ENCODE measurements around the gene TIAM2.
"Not testable (repeated sequence)": the region's sequence is repeated elsewhere in the genome, so short reads cannot be mapped to it uniquely, and the experiment has no call there.

Gene TIAM2

GRCh38 chr6:155157101-155157500 lies 162.0 kb downstream of the TIAM2 start:
- no peak for DNase-seq (ENCODE audit: low read depth in 4 of 4, low spot score in 1 of 4)

- DNase-seq (ENCODE audit: low read depth in 4 of 4, low spot score in 1 of 4) = no peak
Measured at GRCh38 chr6:155158030-155158843, 163.1 kb downstream of the TIAM2 start.

- no peak for DNase-seq (ENCODE audit: low read depth in 4 of 4, low spot score in 1 of 4)
Measured at GRCh38 chr6:155162682-155163081, 167.6 kb downstream of the TIAM2 start.

- no peak for DNase-seq (ENCODE audit: low read depth in 4 of 4, low spot score in 1 of 4)
Measured at GRCh38 chr6:155163601-155164000, 168.5 kb downstream of the TIAM2 start.

- DNase-seq (ENCODE audit: low read depth in 4 of 4, low spot score in 1 of 4) = no peak
Measured at GRCh38 chr6:155165029-155165710, 170.1 kb downstream of the TIAM2 start.

- DNase-seq (ENCODE audit: low read depth in 4 of 4, low spot score in 1 of 4) = no peak
Measured at GRCh38 chr6:155170519-155170918, 175.4 kb downstream of the TIAM2 start.

GRCh38 chr6:155171109-155171746 lies 176.1 kb downstream of the TIAM2 start:
- DNase-seq (ENCODE audit: low read depth in 4 of 4, low spot score in 1 of 4) = peak; percentile 57 to 81 (median 66)

- no peak for DNase-seq (ENCODE audit: low read depth in 4 of 4, low spot score in 1 of 4)
Measured at GRCh38 chr6:155171747-155172449, 176.8 kb downstream of the TIAM2 start.

GRCh38 chr6:155173488-155173887 lies 178.4 kb downstream of the TIAM2 start:
- DNase-seq (ENCODE audit: low read depth in 4 of 4, low spot score in 1 of 4) = no peak

- DNase-seq (ENCODE audit: low read depth in 4 of 4, low spot score in 1 of 4) = peak in 2 of 4 experiments; percentile 38
Measured at GRCh38 chr6:155174576-155175211, 179.6 kb downstream of the TIAM2 start.

GRCh38 chr6:155177363-155177961 lies 182.3 kb downstream of the TIAM2 start:
- peak in 1 of 4 experiments; percentile 38 for DNase-seq (ENCODE audit: low read depth in 4 of 4, low spot score in 1 of 4)

GRCh38 chr6:155181498-155181897 lies 186.4 kb downstream of the TIAM2 start:
- no peak for DNase-seq (ENCODE audit: low read depth in 4 of 4, low spot score in 1 of 4)

- DNase-seq (ENCODE audit: low read depth in 4 of 4, low spot score in 1 of 4) = no peak
Measured at GRCh38 chr6:155182103-155182502, 187.0 kb downstream of the TIAM2 start.

- DNase-seq (ENCODE audit: low read depth in 4 of 4, low spot score in 1 of 4) = no peak
Measured at GRCh38 chr6:155183095-155183494, 188.0 kb downstream of the TIAM2 start.

GRCh38 chr6:155185041-155185440 lies 189.9 kb downstream of the TIAM2 start:
- not testable (repeated sequence) for DNase-seq (ENCODE audit: low read depth in 4 of 4, low spot score in 1 of 4)

- DNase-seq (ENCODE audit: low read depth in 4 of 4, low spot score in 1 of 4) = no peak
Measured at GRCh38 chr6:155185544-155185943, 190.4 kb downstream of the TIAM2 start.

GRCh38 chr6:155186052-155186658 lies 191.0 kb downstream of the TIAM2 start:
- DNase-seq (ENCODE audit: low read depth in 4 of 4, low spot score in 1 of 4) = peak; percentile 28 to 58 (median 45)

- DNase-seq (ENCODE audit: low read depth in 4 of 4, low spot score in 1 of 4) = no peak
Measured at GRCh38 chr6:155187106-155187505, 192.0 kb downstream of the TIAM2 start.

- no peak for DNase-seq (ENCODE audit: low read depth in 4 of 4, low spot score in 1 of 4)
Measured at GRCh38 chr6:155187994-155188706, 193.0 kb downstream of the TIAM2 start.

Measured in stimulated activated CD4-positive, alpha-beta T cell treated with anti-CD3 and anti-CD28 coated beads, Interleukin-1b, Interleukin-23, amount 100 ng/mL, for 24 hours (primary cell).